GM21619 (cell line): ENCODE measurements around the gene AHNAK2.

Source experiments
- ATAC-seq: cut with Tn5 transposase; IDR thresholded peaks from one replicate; pipeline ENCODE4 v1.9.1; 2021; ENCODE audit not compliant: unreplicated experiment

Gene AHNAK2

GRCh38 chr14:104887623-104888488 is 90.3 kb downstream of the AHNAK2 start:
- ATAC-seq, result no peak
